Left cardiac atrium (tissue), 4 donors: ENCODE data around the gene FCGR3B. TPM values are rescaled to one million over a fixed set of nuclear protein-coding genes. Genes with fewer than 3 reads are reported as not detected.
A peak's percentile ranks its signal among the peaks of the same experiment; 100 is the strongest.
"Not testable (repeated sequence)": the region's sequence is repeated elsewhere in the genome, so short reads cannot be mapped to it uniquely, and the experiment has no call there.

Source experiments
- ATAC-seq, 2 donors: fragments of 200-7000 bp; cut with Tn5 transposase; one replicate each; pipeline ENCODE4 v1.9.1; 2020; ENCODE audit warnings: mild to moderate bottlenecking in 2 of 2, moderate library complexity in 2 of 2
- DNase-seq: peaks from one replicate; pipeline ENCODE4 v3.0.0-alpha.2; 2020
- intact Hi-C, 2 donors: fragments of 100-400 bp; cut with DNase I; formaldehyde crosslinking; loops; one replicate each; pipeline versions ENCODE4 v1.14.1 to v1.15.1; 2022 to 2023
- total RNA-seq, 2 donors: library from RNA; stranded (reverse); fragmentation: NEBNext Ultra II Directional; extraction: Animal tissue kit (Norgen Biotek cat#: 25700); gene quantifications; one replicate each; pipeline ENCODE4 v1.2.1, GENCODE V29; 2021
- donor health status: DM: no; HTN: yes; CAD: no.
- donor health status: DM: no; HTN: yes; CAD: no; lungs with severe emphysema.
- donor health status: DM: yes; HTN: yes; CAD: no.
- donor health status: Dilated cardiomyopathy.

FCGR3B gene
- total RNA-seq, 2 donors from 2014 or later = 2.4 to 6.1 TPM

GRCh38 chr1:161579856-161580507 lies 51.0 kb downstream of the FCGR3B start:
- intact Hi-C loops, ATAC-seq, DNase-seq: not testable (repeated sequence)

- intact Hi-C loops, DNase-seq: not testable (repeated sequence)
- ATAC-seq = peak; percentile 62 to 74
These were observed 54.3 kb downstream of the FCGR3B start for GRCh38 chr1:161576676-161577075.

Other genes starting within 250 kb of the FCGR3B start
- gene FCGR2A, start 125.7 kb downstream of the FCGR3B start, total RNA-seq = 10 to 100 TPM; 37.9 to 48.7 TPM
- gene HSPA6, start 106.6 kb downstream of the FCGR3B start, total RNA-seq = 1 to 10 TPM; 2.8 to 3.2 TPM
- gene FCGR3A, start 81.4 kb downstream of the FCGR3B start, total RNA-seq = 10 to 100 TPM; 42.9 to 53.7 TPM
- 10 to 100 TPM; 14.2 to 42.4 TPM for gene FCGR2B, start 32.0 kb upstream of the FCGR3B start, total RNA-seq
- under 1 TPM in 1 of 2 donors, not detected in 1; 0.12 TPM for gene FCRLA, start 76.1 kb upstream of the FCGR3B start, total RNA-seq
- under 1 TPM; 0.24 to 0.77 TPM for gene FCRLB, start 90.4 kb upstream of the FCGR3B start, total RNA-seq
- gene DUSP12, start 118.6 kb upstream of the FCGR3B start, total RNA-seq = 10 to 100 TPM; 10.9 to 12.0 TPM
- 10 to 100 TPM; 14.4 to 20.3 TPM for gene ATF6, start 135.1 kb upstream of the FCGR3B start, total RNA-seq